ENCODE results near the gene MRPS22. TPM values are rescaled to one million over a fixed set of nuclear protein-coding genes. Genes with fewer than 3 reads are reported as not detected.

Gene MRPS22
- total and polyA plus RNA-seq, 9 of the 15 experiments (the other 6 are each of a cell fraction or from before 2014, with no cell fraction given), result 148 to 397 (median 229) TPM

GRCh38 chr3:139302084-139302800 is 41.6 kb upstream of the MRPS22 start (continued):
- TF ChIP-seq ZNF583 (CRISPR knock-in tag; IDR thresholded peaks at IDR 0.05) (no peak), SAFB (IDR thresholded peaks at IDR 0.05; ENCODE audit: borderline replicate concordance, low read depth, low read length) (no peak), KLF13 (tag; IDR thresholded peaks at IDR 0.05; ENCODE audit: borderline replicate concordance, low read depth) (no peak), MGA (IDR thresholded peaks at IDR 0.05) (peak; percentile 51; the same call in 1 of the 2 replicates), DMBX1 (CRISPR knock-in tag; IDR thresholded peaks at IDR 0.05; ENCODE audit: borderline replicate concordance) (peak; percentile 61; the same call in 1 of the 2 replicates), ZNF311 (CRISPR knock-in tag; IDR thresholded peaks at IDR 0.05) (peak; percentile 80), MEF2D (tag; conservative IDR thresholded peaks at IDR 0.05; ENCODE audit: low read depth) (peak; percentile 48; the same call in 1 of the 2 replicates), ZNF143 (CRISPR knock-in tag; IDR thresholded peaks at IDR 0.05) (no peak), ATF4 (CRISPR knock-in tag; IDR thresholded peaks at IDR 0.05) (no peak), SMAD4 (CRISPR knock-in tag; conservative IDR thresholded peaks at IDR 0.05) (0 out of 2 replicates have a peak, but pooled peaks have one; percentile 20)
